ENCODE results near the gene LMNTD2.
A peak's percentile ranks its signal among the peaks of the same experiment; 100 is the strongest.

Gene LMNTD2

DNA sequence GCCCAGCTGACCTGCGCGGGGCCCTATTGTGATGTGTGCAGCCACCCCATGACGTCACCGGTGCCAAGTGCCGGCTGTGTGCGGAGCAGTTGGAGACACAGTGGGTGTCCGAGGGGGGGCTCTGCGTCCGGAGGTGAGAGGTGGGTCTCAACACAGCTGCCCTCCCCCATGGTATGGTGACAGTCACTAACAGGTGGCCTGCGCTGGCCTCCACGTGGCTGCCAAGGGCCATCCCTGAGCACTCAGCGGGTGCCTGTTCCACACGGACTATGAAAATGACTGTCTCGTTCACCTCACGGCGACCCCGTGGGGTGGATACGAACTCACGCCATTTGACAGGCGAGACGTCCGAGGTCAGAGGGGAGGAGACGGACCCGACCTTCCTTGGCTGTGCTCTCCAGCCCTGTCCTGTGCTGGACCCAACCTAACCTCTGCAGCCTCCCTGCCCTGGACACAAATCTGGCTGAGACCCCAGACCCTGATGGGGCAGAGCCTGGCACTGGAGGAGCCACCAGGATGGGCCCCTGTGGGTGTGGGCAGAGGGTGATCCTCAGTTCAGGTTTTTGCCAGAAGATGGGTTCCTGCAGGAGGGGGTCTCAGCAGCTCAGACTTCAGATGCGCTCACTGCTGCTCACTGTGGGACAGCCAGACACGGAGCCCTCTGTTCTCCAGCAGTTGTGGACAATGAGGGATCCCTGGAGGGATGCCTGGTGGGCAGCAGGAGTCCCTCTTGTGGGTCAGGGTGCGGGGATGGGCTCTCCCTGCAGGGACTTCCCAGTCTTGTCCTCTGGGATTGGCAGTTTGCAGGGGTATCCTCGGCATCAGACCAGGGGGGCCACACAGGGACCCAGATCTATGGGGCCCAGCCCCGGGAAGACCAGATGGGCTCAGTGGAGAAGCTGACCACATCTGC is 31.5 kb downstream of the LMNTD2 start:
- Histone ChIP-seq H2BK120ac (ENCODE audit: insufficient read depth, low read length, poor library complexity) (no peak overlapping the region), H3K23ac (ENCODE audit: low read length) (no peak overlapping the region), H3K9me3 (ENCODE audit: insufficient read depth, low read depth, low read length) (peaks cover 1% of the 10 kb centered on the region), H4K12ac (ENCODE audit: low read depth, low read length) (no peak overlapping the region), H2BK5ac (ENCODE audit: low read depth, low read length, poor library complexity) (no peak overlapping the region), H3K27me3 (ENCODE audit: insufficient read depth, low read length) (no peaks in the 10 kb centered on the region), H4K91ac (ENCODE audit: low read depth, low read length) (no peak overlapping the region), H3K36me3 (ENCODE audit: control insufficient read depth in 1 of 2, insufficient read depth in 2 of 2, low read length in 2 of 2) (peaks cover 31 to 34% of the 10 kb centered on the region in 2 experiments), H3K9ac (ENCODE audit: low read length) (no peak overlapping the region), H2AFZ (ENCODE audit: insufficient read depth, low read length, poor library complexity) (no peak overlapping the region), H3K27ac (ENCODE audit: low read depth, low read length) (no peak overlapping the region), H2AK5ac (ENCODE audit: low read length) (no peak overlapping the region), H3K18ac (ENCODE audit: low read length) (no peak overlapping the region), H3K79me2 (ENCODE audit: control insufficient read depth, insufficient read depth, low read length, poor library complexity) (no peaks in the 10 kb centered on the region), H3K4ac (ENCODE audit: low read depth, low read length) (no peak overlapping the region), H4K8ac (ENCODE audit: low read depth, low read length) (no peak overlapping the region), H2BK12ac (ENCODE audit: low read length) (no peak overlapping the region), H3K4me2 (ENCODE audit: low read length) (no peak overlapping the region), H3K4me1 (ENCODE audit: control insufficient read depth in 1 of 2, insufficient read depth in 2 of 2, low read length in 2 of 2) (peaks cover under 1% of the 10 kb centered on the region in 2 experiments), H3K14ac (ENCODE audit: low read length) (no peak overlapping the region), H3K79me1 (ENCODE audit: low read length) (no peaks in the 10 kb centered on the region), H3K4me3 (ENCODE audit: low read depth, low read length) (no peak overlapping the region)
- WGBS (ENCODE audit: extremely low coverage, insufficient coverage, insufficient read length), result no CpG with 5 or more reads among the region's 29 CpGs
- DNase-seq, result no peak

- H3K9me3 ChIP-seq (ENCODE audit: insufficient read depth, low read depth, low read length), result peaks cover 1% of the 10 kb centered on the region
- no peak overlapping the region for H2AFZ ChIP-seq (ENCODE audit: insufficient read depth, low read length, poor library complexity)
- H3K79me1 ChIP-seq (ENCODE audit: low read length), result no peaks in the 10 kb centered on the region
- H4K12ac ChIP-seq (ENCODE audit: low read depth, low read length), result no peak overlapping the region
- H2BK120ac ChIP-seq (ENCODE audit: insufficient read depth, low read length, poor library complexity), result no peak overlapping the region
- H3K27me3 ChIP-seq (ENCODE audit: insufficient read depth, low read length), result no peaks in the 10 kb centered on the region
- H3K9ac ChIP-seq (ENCODE audit: low read length), result no peak overlapping the region
- no peak overlapping the region for H3K27ac ChIP-seq (ENCODE audit: low read depth, low read length)
- peaks cover 23 to 27% of the 10 kb centered on the region in 2 experiments for H3K36me3 ChIP-seq (ENCODE audit: control insufficient read depth in 1 of 2, insufficient read depth in 2 of 2, low read length in 2 of 2)
- no peak overlapping the region for H4K91ac ChIP-seq (ENCODE audit: low read depth, low read length)
- H3K79me2 ChIP-seq (ENCODE audit: control insufficient read depth, insufficient read depth, low read length, poor library complexity), result no peaks in the 10 kb centered on the region
- no peak overlapping the region for H3K18ac ChIP-seq (ENCODE audit: low read length)
- H3K4me3 ChIP-seq (ENCODE audit: low read depth, low read length), result no peak overlapping the region
- H3K23ac ChIP-seq (ENCODE audit: low read length), result no peak overlapping the region
- WGBS (ENCODE audit: extremely low coverage, insufficient coverage, insufficient read length), result no CpG with 5 or more reads among the region's 30 CpGs
- DNase-seq, result no peak
- H3K14ac ChIP-seq (ENCODE audit: low read length), result no peak overlapping the region
- no peak overlapping the region for H2AK5ac ChIP-seq (ENCODE audit: low read length)
- H2BK12ac ChIP-seq (ENCODE audit: low read length), result no peak overlapping the region
- no peak overlapping the region for H4K8ac ChIP-seq (ENCODE audit: low read depth, low read length)
- H2BK5ac ChIP-seq (ENCODE audit: low read depth, low read length, poor library complexity), result no peak overlapping the region
- no peak overlapping the region for H3K4ac ChIP-seq (ENCODE audit: low read depth, low read length)
- H3K4me1 ChIP-seq (ENCODE audit: control insufficient read depth in 1 of 2, insufficient read depth in 2 of 2, low read length in 2 of 2), result no peaks in the 10 kb centered on the region
- H3K4me2 ChIP-seq (ENCODE audit: low read length), result no peak overlapping the region
These were observed 32.2 kb downstream of the LMNTD2 start for GRCh38 chr11:528166-528814.

GRCh38 chr11:526192-526591 is 34.3 kb downstream of the LMNTD2 start:
- DNase-seq, result no peak
- no peak overlapping the region for H3K27ac ChIP-seq (ENCODE audit: low read depth, low read length)
- H4K12ac ChIP-seq (ENCODE audit: low read depth, low read length), result no peak overlapping the region
- no peak overlapping the region for H3K4me2 ChIP-seq (ENCODE audit: low read length)
- H2BK5ac ChIP-seq (ENCODE audit: low read depth, low read length, poor library complexity), result no peak overlapping the region
- H3K4ac ChIP-seq (ENCODE audit: low read depth, low read length), result no peak overlapping the region
- H2BK12ac ChIP-seq (ENCODE audit: low read length), result no peak overlapping the region
- no peak overlapping the region for H2AK5ac ChIP-seq (ENCODE audit: low read length)
- H3K18ac ChIP-seq (ENCODE audit: low read length), result no peak overlapping the region
- H3K27me3 ChIP-seq (ENCODE audit: insufficient read depth, low read length), result no peaks in the 10 kb centered on the region
- no peaks in the 10 kb centered on the region for H3K79me2 ChIP-seq (ENCODE audit: control insufficient read depth, insufficient read depth, low read length, poor library complexity)
- no peak overlapping the region for H3K23ac ChIP-seq (ENCODE audit: low read length)
- peaks cover 2 to 6% of the 10 kb centered on the region in 2 experiments for H3K36me3 ChIP-seq (ENCODE audit: control insufficient read depth in 1 of 2, insufficient read depth in 2 of 2, low read length in 2 of 2)
- H3K79me1 ChIP-seq (ENCODE audit: low read length), result no peaks in the 10 kb centered on the region
- no peaks in the 10 kb centered on the region for H3K4me1 ChIP-seq (ENCODE audit: control insufficient read depth in 1 of 2, insufficient read depth in 2 of 2, low read length in 2 of 2)
- WGBS (ENCODE audit: extremely low coverage, insufficient coverage, insufficient read length), result no CpG with 5 or more reads among the region's 17 CpGs
- H3K14ac ChIP-seq (ENCODE audit: low read length), result no peak overlapping the region
- H2BK120ac ChIP-seq (ENCODE audit: insufficient read depth, low read length, poor library complexity), result no peak overlapping the region
- no peak overlapping the region for H4K8ac ChIP-seq (ENCODE audit: low read depth, low read length)
- peaks cover 2% of the 10 kb centered on the region for H3K9me3 ChIP-seq (ENCODE audit: insufficient read depth, low read depth, low read length)
- no peak overlapping the region for H4K91ac ChIP-seq (ENCODE audit: low read depth, low read length)
- no peak overlapping the region for H2AFZ ChIP-seq (ENCODE audit: insufficient read depth, low read length, poor library complexity)
- H3K9ac ChIP-seq (ENCODE audit: low read length), result no peak overlapping the region
- no peak overlapping the region for H3K4me3 ChIP-seq (ENCODE audit: low read depth, low read length)

DNA sequence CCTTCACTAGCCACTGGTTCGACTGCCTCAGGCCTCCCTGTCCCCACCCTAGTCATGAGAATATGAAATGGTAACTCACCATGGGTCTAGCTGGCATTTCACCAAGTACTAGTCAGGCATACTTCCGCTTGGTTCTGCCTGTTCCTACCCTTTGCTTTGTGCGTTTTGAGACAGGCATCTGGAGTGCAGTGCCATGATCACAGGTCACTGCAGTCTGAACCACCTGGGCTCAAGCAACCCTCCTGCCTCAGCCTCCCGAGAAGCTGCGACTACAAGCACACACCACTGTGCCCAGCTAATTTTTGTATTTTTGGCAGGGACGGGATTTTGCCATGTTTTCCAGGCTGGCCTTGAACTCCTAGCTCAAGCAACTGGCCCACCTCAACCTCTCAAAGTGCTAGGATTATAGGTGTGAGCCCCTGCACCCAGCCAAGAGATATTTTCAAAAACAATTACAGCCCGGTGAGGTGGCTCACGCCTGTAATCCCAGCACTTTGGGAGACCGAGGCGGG is 39.3 kb downstream of the LMNTD2 start:
- Histone ChIP-seq H2BK120ac (ENCODE audit: insufficient read depth, low read length, poor library complexity) (no peak overlapping the region), H3K36me3 (ENCODE audit: control insufficient read depth in 1 of 2, insufficient read depth in 2 of 2, low read length in 2 of 2) (peaks cover 0 to 2% of the 10 kb centered on the region in 2 experiments), H3K9me3 (ENCODE audit: insufficient read depth, low read depth, low read length) (peaks cover 23% of the 10 kb centered on the region), H2AK5ac (ENCODE audit: low read length) (no peak overlapping the region), H4K12ac (ENCODE audit: low read depth, low read length) (no peak overlapping the region), H3K4me2 (ENCODE audit: low read length) (no peak overlapping the region), H3K4me3 (ENCODE audit: low read depth, low read length) (no peak overlapping the region), H4K8ac (ENCODE audit: low read depth, low read length) (no peak overlapping the region), H3K79me2 (ENCODE audit: control insufficient read depth, insufficient read depth, low read length, poor library complexity) (no peaks in the 10 kb centered on the region), H4K91ac (ENCODE audit: low read depth, low read length) (no peak overlapping the region), H2BK12ac (ENCODE audit: low read length) (no peak overlapping the region), H3K27ac (ENCODE audit: low read depth, low read length) (no peak overlapping the region), H3K14ac (ENCODE audit: low read length) (no peak overlapping the region), H3K9ac (ENCODE audit: low read length) (no peak overlapping the region), H3K23ac (ENCODE audit: low read length) (peak overlapping the region; percentile 10), H3K4me1 (ENCODE audit: control insufficient read depth in 1 of 2, insufficient read depth in 2 of 2, low read length in 2 of 2) (peaks cover 2 to 3% of the 10 kb centered on the region in 2 experiments), H3K79me1 (ENCODE audit: low read length) (no peaks in the 10 kb centered on the region), H2AFZ (ENCODE audit: insufficient read depth, low read length, poor library complexity) (no peak overlapping the region), H3K27me3 (ENCODE audit: insufficient read depth, low read length) (no peaks in the 10 kb centered on the region), H3K18ac (ENCODE audit: low read length) (no peak overlapping the region), H3K4ac (ENCODE audit: low read depth, low read length) (no peak overlapping the region), H2BK5ac (ENCODE audit: low read depth, low read length, poor library complexity) (no peak overlapping the region)
- DNase-seq, result no peak
- WGBS (ENCODE audit: extremely low coverage, insufficient coverage, insufficient read length), result no CpG with 5 or more reads among the region's 10 CpGs
